Activated T-cell treated with anti-CD3 and anti-CD28 coated beads for 1 hour (primary cell): ENCODE data around the gene IL2RA.
"Not testable (repeated sequence)": the region's sequence is repeated elsewhere in the genome, so short reads cannot be mapped to it uniquely, and the experiment has no call there.

Experiments used
- DNase-seq: peaks from one replicate; pipeline ENCODE4 v3.0.0-alpha.2; 2020; ENCODE audit warnings: low read depth

IL2RA gene

GRCh38 chr10:5977471-5978229 is 84.5 kb downstream of the IL2RA start, which contains the start of gene IL15RA:
Gene IL15RA (minus strand): TSS chr10:5977543. CDS start chr10:5977492, 51 bp downstream.
- peak; percentile 72 for DNase-seq

GRCh38 chr10:5976512-5977470 is 85.4 kb downstream of the IL2RA start:
- DNase-seq = peak; percentile 20

- peak; percentile 14 for DNase-seq
These were observed 86.3 kb downstream of the IL2RA start for GRCh38 chr10:5975641-5976473.

- no peak for DNase-seq
These were observed 89.1 kb downstream of the IL2RA start for GRCh38 chr10:5973069-5973468.

GRCh38 chr10:5971886-5972285 is 90.3 kb downstream of the IL2RA start:
- no peak for DNase-seq

- no peak for DNase-seq
These were observed 90.8 kb downstream of the IL2RA start for GRCh38 chr10:5971315-5971832.

- no peak for DNase-seq
These were observed 91.6 kb downstream of the IL2RA start for GRCh38 chr10:5970527-5970926.

- DNase-seq = no peak
These were observed 92.1 kb downstream of the IL2RA start for GRCh38 chr10:5970066-5970465.

GRCh38 chr10:5968681-5969453 is 93.3 kb downstream of the IL2RA start:
- DNase-seq = no peak

- no peak for DNase-seq
These were observed 94.0 kb downstream of the IL2RA start for GRCh38 chr10:5968037-5968680.

GRCh38 chr10:5965266-5965665 is 96.9 kb downstream of the IL2RA start:
- DNase-seq = no peak

- DNase-seq = no peak
These were observed 97.4 kb downstream of the IL2RA start for GRCh38 chr10:5964736-5965135.

- DNase-seq = no peak
These were observed 98.6 kb downstream of the IL2RA start for GRCh38 chr10:5963591-5963990.

GRCh38 chr10:5963071-5963470 is 99.1 kb downstream of the IL2RA start:
- DNase-seq = no peak

- DNase-seq = not testable (repeated sequence)
These were observed 99.7 kb downstream of the IL2RA start for GRCh38 chr10:5962358-5962940.

GRCh38 chr10:5961405-5962100 is 100.6 kb downstream of the IL2RA start:
- no peak for DNase-seq

GRCh38 chr10:5960973-5961275 is 101.2 kb downstream of the IL2RA start:
- DNase-seq = not testable (repeated sequence)
